Mesendoderm (in vitro differentiated cells): ENCODE data around the gene SLC2A10. TPM values are rescaled to one million over a fixed set of nuclear protein-coding genes. Genes with fewer than 3 reads are reported as not detected.

Source experiments
- DNase-seq: peaks from one replicate; pipeline ENCODE4 v3.0.0; 2013
- H2AK5ac ChIP-seq: 2 replicates; pipeline ENCODE4 v1.6.1; 2013; ENCODE audit warnings: low read length, inconsistent platforms
- H2BK120ac ChIP-seq: 2 replicates; pipeline ENCODE4 v1.6.1; 2013; ENCODE audit warnings: low read depth, mild to moderate bottlenecking, low read length, moderate library complexity, mixed read lengths
- H2BK15ac ChIP-seq: replicated peaks from 2 replicates; pipeline ENCODE4 v1.6.1; 2013; ENCODE audit warnings: low read depth, mild to moderate bottlenecking, moderate library complexity
- H2BK5ac ChIP-seq: 2 replicates; pipeline ENCODE4 v1.6.1; 2013; ENCODE audit warnings: low read length, inconsistent platforms
- H3K18ac ChIP-seq: 2 replicates; pipeline ENCODE4 v1.6.1; 2013; ENCODE audit warnings: mild to moderate bottlenecking, low read length, mixed read lengths
- H3K23ac ChIP-seq: one replicate; pipeline ENCODE4 v1.6.1; 2013; ENCODE audit warnings: low read length
- H3K27ac ChIP-seq: 2 replicates; pipeline ENCODE4 v1.5.1; 2013; ENCODE audit warnings: low read depth, mild to moderate bottlenecking, inconsistent platforms, low read length, moderate library complexity
- H3K27me3 ChIP-seq: 2 replicates; pipeline ENCODE4 v1.6.1; 2013; ENCODE audit warnings: low read length, control low read depth, mild to moderate bottlenecking, inconsistent platforms; ENCODE audit not compliant: insufficient read depth, poor library complexity
- H3K36me3 ChIP-seq: 2 replicates; pipeline ENCODE4 v1.6.1; 2013; ENCODE audit warnings: low read length, inconsistent platforms; ENCODE audit not compliant: control insufficient read depth, insufficient read depth
- H3K4ac ChIP-seq: one replicate; pipeline ENCODE4 v1.6.1; 2013; ENCODE audit warnings: low read depth, mild to moderate bottlenecking, low read length, moderate library complexity
- H3K4me1 ChIP-seq: 2 replicates; pipeline ENCODE4 v1.6.1; 2013; ENCODE audit warnings: low read depth, low read length, inconsistent platforms; ENCODE audit not compliant: control insufficient read depth
- H3K4me2 ChIP-seq: 2 replicates; pipeline ENCODE4 v1.6.1; 2013; ENCODE audit warnings: low read length
- H3K4me3 ChIP-seq: 2 replicates; pipeline ENCODE4 v1.5.1; 2013; ENCODE audit warnings: mild to moderate bottlenecking, low read length
- H3K56ac ChIP-seq: one replicate; pipeline ENCODE4 v1.6.1; 2013; ENCODE audit warnings: low read length
- H3K79me1 ChIP-seq: 2 replicates; pipeline ENCODE4 v1.6.1; 2013; ENCODE audit warnings: low read length, inconsistent platforms
- H3K79me2 ChIP-seq: 2 replicates; pipeline ENCODE4 v1.6.1; 2013; ENCODE audit warnings: mild to moderate bottlenecking, low read length; ENCODE audit not compliant: control insufficient read depth, insufficient read depth
- H3K9ac ChIP-seq: 2 replicates; pipeline ENCODE4 v1.6.1; 2013; ENCODE audit warnings: low read length, inconsistent platforms
- H4K5ac ChIP-seq: one replicate; pipeline ENCODE4 v1.6.1; 2013; ENCODE audit warnings: low read length
- H4K8ac ChIP-seq: one replicate; pipeline ENCODE4 v1.6.1; 2013; ENCODE audit warnings: low read depth, mild to moderate bottlenecking, control low read depth, low read length, moderate library complexity
- WGBS: extraction: QIAGEN DNeasy Blood & Tissue Kit; methylation state at CpG from one replicate; pipeline ENCODE4 v1.1.7; 2013; ENCODE audit warnings: low lambda C conversion rate, missing lambda C conversion rate; ENCODE audit not compliant: insufficient coverage; ENCODE audit errors: extremely low coverage; 5-methylcytosine and 5-hydroxymethylcytosine counted together
- polyA plus RNA-seq, 2 experiments: library from polyadenylated mRNA; stranded (reverse); fragments of 200-250 nt; gene quantifications; one replicate each; pipeline ENCODE4 v1.2.3, GENCODE V29; 2013

SLC2A10 gene
- 5.1 TPM for polyA plus RNA-seq (2013, experiment 1 of 2)
- polyA plus RNA-seq (2013, experiment 2 of 2), result 5.4 TPM

- H3K27ac ChIP-seq, result no peak within 1 kb of the TSS
- no peak within 1 kb of the TSS for H2BK120ac ChIP-seq
- peak within 1 kb of the TSS; percentile 73 for H3K4me3 ChIP-seq
- peak within 1 kb of the TSS; percentile 90 for H3K9ac ChIP-seq
- no peak within 1 kb of the TSS for H4K5ac ChIP-seq
- H3K23ac ChIP-seq, result peak within 1 kb of the TSS; percentile 15
- H3K56ac ChIP-seq, result peak within 1 kb of the TSS; percentile 92
- H3K4ac ChIP-seq, result peak within 1 kb of the TSS; percentile 41
- H3K4me1 ChIP-seq, result no peaks in the 10 kb centered on the region
- WGBS, result no CpG with 5 or more reads among the region's 67 CpGs
- no peak within 1 kb of the TSS for H2AK5ac ChIP-seq
- H3K79me1 ChIP-seq, result no peaks in the 10 kb centered on the region
- no peak within 1 kb of the TSS for H2BK5ac ChIP-seq
- no peaks in the 10 kb centered on the region for H3K27me3 ChIP-seq
- H2BK15ac ChIP-seq, result no peak within 1 kb of the TSS
- peak within 1 kb of the TSS; percentile 85 for H3K4me2 ChIP-seq
- no peaks in the 10 kb centered on the region for H3K36me3 ChIP-seq
- H3K79me2 ChIP-seq, result no peaks in the 10 kb centered on the region
- peak; percentile 69 for DNase-seq
- H3K18ac ChIP-seq, result peak within 1 kb of the TSS; percentile 95
- H4K8ac ChIP-seq, result no peak within 1 kb of the TSS
These were observed at the start of gene SLC2A10 for GRCh38 chr20:46709459-46710152. Gene SLC2A10 (plus strand): TSS chr20:46709649. CDS start chr20:46709737, 88 bp downstream.

GRCh38 chr20:46660487-46660886 is 49.0 kb upstream of the SLC2A10 start:
- WGBS, result no CpG with 5 or more reads among the region's 4 CpGs
- no peak overlapping the region for H3K4ac ChIP-seq
- no peak overlapping the region for H2BK15ac ChIP-seq
- H3K27me3 ChIP-seq, result no peaks in the 10 kb centered on the region
- no peak overlapping the region for H3K18ac ChIP-seq
- no peak overlapping the region for H2AK5ac ChIP-seq
- H4K8ac ChIP-seq, result no peak overlapping the region
- no peaks in the 10 kb centered on the region for H3K36me3 ChIP-seq
- no peak overlapping the region for H3K9ac ChIP-seq
- no peaks in the 10 kb centered on the region for H3K79me2 ChIP-seq
- no peak overlapping the region for H3K4me2 ChIP-seq
- no peaks in the 10 kb centered on the region for H3K4me1 ChIP-seq
- no peak overlapping the region for H2BK5ac ChIP-seq
- H3K4me3 ChIP-seq, result no peak overlapping the region
- H3K56ac ChIP-seq, result no peak overlapping the region
- no peak overlapping the region for H3K27ac ChIP-seq
- no peak overlapping the region for H3K23ac ChIP-seq
- H4K5ac ChIP-seq, result no peak overlapping the region
- no peak overlapping the region for H2BK120ac ChIP-seq
- H3K79me1 ChIP-seq, result no peaks in the 10 kb centered on the region
- DNase-seq, result no peak

- no peak overlapping the region for H3K4me3 ChIP-seq
- no peak overlapping the region for H2BK15ac ChIP-seq
- H4K8ac ChIP-seq, result no peak overlapping the region
- H3K36me3 ChIP-seq, result no peaks in the 10 kb centered on the region
- no peak overlapping the region for H3K4ac ChIP-seq
- H3K4me1 ChIP-seq, result no peaks in the 10 kb centered on the region
- no peaks in the 10 kb centered on the region for H3K27me3 ChIP-seq
- H3K79me2 ChIP-seq, result no peaks in the 10 kb centered on the region
- H2BK5ac ChIP-seq, result no peak overlapping the region
- H2BK120ac ChIP-seq, result no peak overlapping the region
- H3K4me2 ChIP-seq, result no peak overlapping the region
- DNase-seq, result no peak
- H2AK5ac ChIP-seq, result no peak overlapping the region
- H3K56ac ChIP-seq, result no peak overlapping the region
- no CpG with 5 or more reads among the region's 1 CpG for whole genome bisulfite sequencing
- no peak overlapping the region for H3K23ac ChIP-seq
- no peak overlapping the region for H3K18ac ChIP-seq
- no peak overlapping the region for H3K27ac ChIP-seq
- no peaks in the 10 kb centered on the region for H3K79me1 ChIP-seq
- no peak overlapping the region for H3K9ac ChIP-seq
- no peak overlapping the region for H4K5ac ChIP-seq
These were observed 47.8 kb upstream of the SLC2A10 start for GRCh38 chr20:46661659-46662058.

GRCh38 chr20:46663531-46663930 is 45.9 kb upstream of the SLC2A10 start:
- no CpG with 5 or more reads among the region's 3 CpGs for WGBS
- Histone ChIP-seq H3K79me2 (no peaks in the 10 kb centered on the region), H3K36me3 (no peaks in the 10 kb centered on the region)

GRCh38 chr20:46665602-46666001 is 43.8 kb upstream of the SLC2A10 start:
- Histone ChIP-seq H2BK120ac (no peak overlapping the region), H3K23ac (no peak overlapping the region), H4K8ac (no peak overlapping the region), H3K36me3 (no peaks in the 10 kb centered on the region), H3K79me2 (no peaks in the 10 kb centered on the region), H2BK5ac (no peak overlapping the region), H3K9ac (no peak overlapping the region), H2AK5ac (no peak overlapping the region), H3K79me1 (no peaks in the 10 kb centered on the region), H3K4me3 (no peak overlapping the region), H3K56ac (no peak overlapping the region), H4K5ac (no peak overlapping the region), H2BK15ac (no peak overlapping the region), H3K27ac (no peak overlapping the region), H3K4me2 (no peak overlapping the region), H3K18ac (no peak overlapping the region), H3K4ac (no peak overlapping the region), H3K27me3 (no peaks in the 10 kb centered on the region), H3K4me1 (no peaks in the 10 kb centered on the region)
- WGBS, result no CpG with 5 or more reads among the region's 3 CpGs
- DNase-seq, result no peak

More at GRCh38 chr20:46663531-46663930, 45.9 kb upstream of the SLC2A10 start:
- Histone ChIP-seq H3K18ac (no peak overlapping the region), H3K79me1 (no peaks in the 10 kb centered on the region), H3K9ac (no peak overlapping the region), H3K56ac (no peak overlapping the region), H3K27me3 (no peaks in the 10 kb centered on the region), H3K23ac (no peak overlapping the region), H4K5ac (no peak overlapping the region), H3K4me3 (no peak overlapping the region), H2BK15ac (no peak overlapping the region), H2AK5ac (no peak overlapping the region), H3K4me2 (no peak overlapping the region), H3K4me1 (no peaks in the 10 kb centered on the region), H3K4ac (no peak overlapping the region), H3K27ac (no peak overlapping the region), H4K8ac (no peak overlapping the region), H2BK5ac (no peak overlapping the region), H2BK120ac (no peak overlapping the region)
- no peak for DNase-seq

GRCh38 chr20:46666306-46666705 is 43.1 kb upstream of the SLC2A10 start:
- H3K23ac ChIP-seq, result no peak overlapping the region
- H3K4me2 ChIP-seq, result no peak overlapping the region
- H3K4ac ChIP-seq, result no peak overlapping the region
- H2BK15ac ChIP-seq, result no peak overlapping the region
- H3K27ac ChIP-seq, result no peak overlapping the region
- H3K4me1 ChIP-seq, result no peaks in the 10 kb centered on the region
- no peak for DNase-seq
- no peak overlapping the region for H2BK5ac ChIP-seq
- no CpG with 5 or more reads among the region's 3 CpGs for WGBS
- H3K79me1 ChIP-seq, result no peaks in the 10 kb centered on the region
- no peak overlapping the region for H2AK5ac ChIP-seq
- no peaks in the 10 kb centered on the region for H3K27me3 ChIP-seq
- H3K4me3 ChIP-seq, result no peak overlapping the region
- no peaks in the 10 kb centered on the region for H3K79me2 ChIP-seq
- no peak overlapping the region for H3K56ac ChIP-seq
- H3K36me3 ChIP-seq, result no peaks in the 10 kb centered on the region
- no peak overlapping the region for H3K9ac ChIP-seq
- no peak overlapping the region for H2BK120ac ChIP-seq
- no peak overlapping the region for H4K5ac ChIP-seq
- no peak overlapping the region for H3K18ac ChIP-seq
- no peak overlapping the region for H4K8ac ChIP-seq
